Measurements from ENCODE around the gene ST8SIA4. TPM values are rescaled to one million over a fixed set of nuclear protein-coding genes. Genes with fewer than 3 reads are reported as not detected.

ST8SIA4 gene
- total and polyA plus RNA-seq, 2 donors (not counting 3 experiments of a cell fraction or from before 2014, with no cell fraction given) = 4.5 to 25.0 TPM

GRCh38 chr5:100775533-100775855 is 127.6 kb downstream of the ST8SIA4 start:
- FAIRE-seq = no peak
- Histone ChIP-seq H3K9me1 (replicated peaks; ENCODE audit: control insufficient read depth, extremely low read depth, insufficient read depth, low read length) (no peaks in the 10 kb centered on the region), H3K4me2 (ENCODE audit: insufficient read depth, low read length) (no peak overlapping the region), H3K36me3 (ENCODE audit: control insufficient read depth in 2 of 2, extremely low read depth in 1 of 2, insufficient read depth in 2 of 2, low read length in 2 of 2) (no peaks in the 10 kb centered on the region), H3K27ac (ENCODE audit: insufficient read depth, low read depth, low read length) (no peak overlapping the region), H3K4me3 (replicated peaks in 1 of 3; ENCODE audit: insufficient read depth in 1 of 3, low read depth in 1 of 3, low read length in 3 of 3) (no peak overlapping the region), H4K20me1 (replicated peaks; ENCODE audit: control insufficient read depth, extremely low read depth, insufficient read depth, low read length) (no peaks in the 10 kb centered on the region), H3K27me3 (ENCODE audit: control insufficient read depth in 2 of 2, insufficient read depth in 2 of 2, low read length in 2 of 2) (no peaks in the 10 kb centered on the region), H3K9me3 (replicated peaks; ENCODE audit: control insufficient read depth, insufficient read depth, low read length) (no peaks in the 10 kb centered on the region), H3K9ac (replicated peaks; ENCODE audit: extremely low read depth, insufficient read depth, low read length) (no peak overlapping the region), H2AFZ (ENCODE audit: low read depth, low read length) (no peak overlapping the region), H3K4me1 (ENCODE audit: control insufficient read depth, extremely low read depth, insufficient read depth, low read length) (peaks cover 22% of the 10 kb centered on the region), H3K79me2 (ENCODE audit: control insufficient read depth, insufficient read depth, low read length) (no peaks in the 10 kb centered on the region)
- ChIA-PET CTCF (interaction anchor here (1.0 to 1.4 kb wide), 4 partner anchors 32 to 127 kb away, joined by 3 to 6 read pairs (median 3); partner anchors contain the start of gene ST8SIA4), POLR2A (no interaction called here)
- dilution Hi-C loops (cut with MboI; ENCODE audit: extremely low pct_ligation_motif_present, low sequenced_read_pairs) = no loop called here
- DNase-seq (ENCODE audit: low read depth, low spot score) = no peak
- intact Hi-C loops (cut with micrococcal nuclease) = no loop called here
- TF ChIP-seq GATA2 (IDR thresholded peaks at IDR 0.05; ENCODE audit: insufficient read depth, insufficient read length, low read depth, low read length) (no peak), MAX (IDR thresholded peaks at IDR 0.05; ENCODE audit: insufficient read depth, insufficient read length) (no peak), MYC (IDR thresholded peaks at IDR 0.05; ENCODE audit: low read depth, low read length) (no peak), POLR2AphosphoS5 (IDR thresholded peaks at IDR 0.05; ENCODE audit: insufficient read depth, low read depth, low read length) (no peak), POLR2A (IDR thresholded peaks at IDR 0.05; ENCODE audit: low read depth, low read length) (no peak), FOS (IDR thresholded peaks at IDR 0.05; ENCODE audit: borderline replicate concordance, insufficient read depth, low read length) (no peak), JUN (IDR thresholded peaks at IDR 0.05; ENCODE audit: borderline replicate concordance, insufficient read depth, insufficient read length, low read depth) (no peak), EZH2 (IDR thresholded peaks at IDR 0.05; ENCODE audit: borderline replicate concordance, low read depth, low read length, severe bottlenecking) (no peak)
- TF ChIP-seq, protein P1, sequence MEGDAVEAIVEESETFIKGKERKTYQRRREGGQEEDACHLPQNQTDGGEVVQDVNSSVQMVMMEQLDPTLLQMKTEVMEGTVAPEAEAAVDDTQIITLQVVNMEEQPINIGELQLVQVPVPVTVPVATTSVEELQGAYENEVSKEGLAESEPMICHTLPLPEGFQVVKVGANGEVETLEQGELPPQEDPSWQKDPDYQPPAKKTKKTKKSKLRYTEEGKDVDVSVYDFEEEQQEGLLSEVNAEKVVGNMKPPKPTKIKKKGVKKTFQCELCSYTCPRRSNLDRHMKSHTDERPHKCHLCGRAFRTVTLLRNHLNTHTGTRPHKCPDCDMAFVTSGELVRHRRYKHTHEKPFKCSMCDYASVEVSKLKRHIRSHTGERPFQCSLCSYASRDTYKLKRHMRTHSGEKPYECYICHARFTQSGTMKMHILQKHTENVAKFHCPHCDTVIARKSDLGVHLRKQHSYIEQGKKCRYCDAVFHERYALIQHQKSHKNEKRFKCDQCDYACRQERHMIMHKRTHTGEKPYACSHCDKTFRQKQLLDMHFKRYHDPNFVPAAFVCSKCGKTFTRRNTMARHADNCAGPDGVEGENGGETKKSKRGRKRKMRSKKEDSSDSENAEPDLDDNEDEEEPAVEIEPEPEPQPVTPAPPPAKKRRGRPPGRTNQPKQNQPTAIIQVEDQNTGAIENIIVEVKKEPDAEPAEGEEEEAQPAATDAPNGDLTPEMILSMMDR (IDR thresholded peaks at IDR 0.05; ENCODE audit: extremely low read depth in 1 of 2, insufficient read depth in 1 of 2, low read depth in 1 of 2, low read length in 2 of 2) = no peak
- no TSS peak for BruUV-seq (replicated peaks)

All from endothelial cell of umbilical vein (primary cell).